K562 (cell line): ENCODE results near the gene ZNF121. TPM values are rescaled to one million over a fixed set of nuclear protein-coding genes. Genes with fewer than 3 reads are reported as not detected.

Experiments used
- GATA2 ChIP-seq: sonication (generic); formaldehyde crosslinking; IDR thresholded peaks from 2 replicates; pipeline ENCODE4 v1.4.0; 2020; ENCODE audit warnings: mild to moderate bottlenecking, missing genetic modification reagents
- HNRNPH1 ChIP-seq: fragments of 200-400 bp; formaldehyde crosslinking; optimal IDR thresholded peaks from 2 replicates; pipeline ENCODE3; 2017; ENCODE audit warnings: low read depth, mild to moderate bottlenecking, low read length, moderate library complexity
- IFI16 ChIP-seq: fragments of 250-450 bp; sonication (Bioruptor Pico); IDR thresholded peaks from 2 replicates; pipeline ENCODE4 v2.1.2; 2022; ENCODE audit warnings: mild to moderate bottlenecking, inconsistent platforms
- IRF2 ChIP-seq: sonication (generic); formaldehyde crosslinking; IDR thresholded peaks from 2 replicates; pipeline ENCODE4 v1.8.1; 2022; ENCODE audit warnings: mild to moderate bottlenecking, missing genetic modification reagents
- JUN ChIP-seq, 2 experiments: sonication (generic) in 1 of 2; formaldehyde crosslinking in 1 of 2; IDR thresholded peaks; 2 replicates each; pipeline versions ENCODE4 v1.6.1 to v1.8.0; 2012 to 2022; ENCODE audit warnings: borderline replicate concordance in 2 of 2, mild to moderate bottlenecking in 2 of 2, improper control_type of control experiment in 1 of 2, low read depth in 1 of 2, low read length in 1 of 2, missing genetic modification reagents in 1 of 2
- MAFK ChIP-seq: IDR thresholded peaks from 2 replicates; pipeline ENCODE4 v1.6.1; 2011; ENCODE audit warnings: low read length, improper control_type of control experiment
- MLLT1 ChIP-seq, 2 experiments: fragments of 450-650 bp; IDR thresholded peaks; 2 replicates each; pipeline ENCODE4 v1.6.1; 2016
- MYNN ChIP-seq, 2 experiments: sonication (generic); formaldehyde crosslinking in 1 of 2; IDR thresholded peaks; 2 replicates each; pipeline versions ENCODE4 v1.5.0 to v1.6.1; 2016 to 2020; ENCODE audit warnings: antibody characterized with exemption in 1 of 2, missing genetic modification reagents in 1 of 2
- POLR3G ChIP-seq: IDR thresholded peaks from 2 replicates; pipeline ENCODE4 v1.6.1; 2011; ENCODE audit not compliant: insufficient read length, insufficient replicate concordance; ENCODE audit errors: extremely low read depth
- PURB ChIP-seq: sonication (generic); formaldehyde crosslinking; IDR thresholded peaks from 2 replicates; pipeline ENCODE4 v1.9.0; 2021; ENCODE audit warnings: low read depth, mild to moderate bottlenecking, missing genetic modification reagents
- RERE ChIP-seq: sonication (generic); formaldehyde crosslinking; IDR thresholded peaks from 2 replicates; pipeline ENCODE4 v1.8.0; 2023; ENCODE audit warnings: missing genetic modification reagents, mild to moderate bottlenecking, borderline replicate concordance
- SOX6 ChIP-seq: fragments of 450-650 bp; IDR thresholded peaks from 2 replicates; pipeline ENCODE4 v1.6.1; 2014; ENCODE audit warnings: mild to moderate bottlenecking
- SUPT5H ChIP-seq: fragments of 450-650 bp; IDR thresholded peaks from 2 replicates; pipeline ENCODE4 v1.6.1; 2016
- TBL1XR1 ChIP-seq, 2 experiments: IDR thresholded peaks; 2 replicates each; pipeline ENCODE4 v1.6.1; 2012; ENCODE audit warnings: improper control_type of control experiment in 2 of 2, low read length in 2 of 2, mild to moderate bottlenecking in 1 of 2
- TFE3 ChIP-seq: fragments of 450-650 bp; formaldehyde crosslinking; IDR thresholded peaks from 2 replicates; pipeline ENCODE4 v1.4.0; 2020; ENCODE audit warnings: mild to moderate bottlenecking, mixed read lengths
- YY1 ChIP-seq, 3 experiments: IDR thresholded peaks; 2 replicates each; pipeline ENCODE4 v1.6.1; 2011; ENCODE audit warnings: low read length in 2 of 3, mild to moderate bottlenecking in 2 of 3, moderate library complexity in 2 of 3, borderline replicate concordance in 1 of 3, control low read depth in 1 of 3, low read depth in 1 of 3; ENCODE audit not compliant: insufficient read depth in 3 of 3, insufficient replicate concordance in 2 of 3, control insufficient read depth in 1 of 3, insufficient read length in 1 of 3; ENCODE audit errors: extremely low read depth in 1 of 3
- ZNF174 ChIP-seq: fragments of 250-450 bp; sonication (Bioruptor Pico); IDR thresholded peaks from 2 replicates; pipeline ENCODE4 v1.4.0; 2020; ENCODE audit warnings: mild to moderate bottlenecking
- polyA plus RNA-seq, 8 experiments: library from polyadenylated mRNA; depleted of rRNA in 4 of 8; stranded (reverse) in 5 of 8; unstranded in 3 of 8; fragments of >200 nt; fragmentation: Nextera tagmentation in 2 of 8; fragmentation: Illumina TruSeq in 1 of 8; extraction: Ambion mirVana in 2 of 8; extraction: Trizol in 1 of 8; gene quantifications; 2 replicates each; pipeline versions ENCODE4 v1.2.1 to v1.2.3, GENCODE V29; 2011 to 2014; ENCODE audit warnings: inconsistent platforms in 1 of 8, missing spikeins in 1 of 8
- total RNA-seq, 7 experiments: library from RNA; depleted of rRNA in 6 of 7; stranded (reverse); fragments of >200 nt in 6 of 7; fragmentation: Illumina TruSeq in 2 of 7; extraction: Trizol in 2 of 7; gene quantifications; 2 replicates each; pipeline versions ENCODE4 v1.2.1 to v1.2.3, GENCODE V29; 2011 to 2021; ENCODE audit warnings: low replicate concordance in 1 of 7

The ZNF121 gene
- total and polyA plus RNA-seq, 9 of the 15 experiments (the other 6 are each of a cell fraction or from before 2014, with no cell fraction given): 14.6 to 115 (median 33.4) TPM

DNA sequence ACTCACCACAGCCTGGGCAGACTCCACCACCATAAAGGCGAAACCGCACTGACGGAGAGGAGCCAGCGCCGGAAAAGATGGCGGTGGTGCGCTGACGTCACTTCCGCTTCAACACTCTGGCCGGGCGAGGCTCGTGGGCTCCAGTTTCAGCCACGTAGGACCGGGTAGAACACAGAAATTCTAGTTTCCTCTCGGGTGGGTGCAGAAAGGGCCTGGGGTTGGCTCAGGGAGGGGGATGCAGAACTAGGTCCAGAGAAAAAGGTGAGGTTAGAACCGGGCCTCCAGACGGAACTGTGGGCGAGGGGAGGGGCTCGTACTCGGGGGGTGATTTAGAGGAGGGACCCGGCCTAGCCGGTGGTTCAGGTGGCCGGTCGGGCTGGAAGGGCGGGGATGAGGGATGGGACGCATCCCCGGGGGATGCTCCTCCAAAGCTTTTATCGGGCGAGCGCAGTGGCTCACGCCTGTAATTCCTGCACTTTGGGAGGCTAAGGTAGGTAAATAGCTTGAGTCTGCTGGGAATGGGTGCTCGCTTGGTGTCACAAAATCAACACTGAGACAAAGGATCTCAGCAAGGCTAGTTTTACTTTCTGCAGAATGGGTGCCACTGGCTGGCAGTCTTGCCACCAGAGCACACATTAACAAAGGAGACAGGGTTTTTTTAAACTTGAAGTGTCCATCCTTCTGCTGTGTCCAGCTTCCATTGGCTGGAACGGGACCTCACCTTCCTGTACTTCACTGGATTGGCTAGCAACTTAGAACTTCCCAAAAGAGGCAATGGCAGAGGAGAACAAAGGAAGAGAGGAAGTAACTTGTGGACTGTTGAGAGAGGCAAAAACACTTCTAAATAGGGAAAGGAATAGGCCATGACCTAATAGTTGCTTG is 37.1 kb upstream of the ZNF121 start, which contains the start of gene ZNF561 (continued):
- TF ChIP-seq YY1 (IDR thresholded peaks at IDR 0.05; ENCODE audit: borderline replicate concordance in 1 of 3, control insufficient read depth in 1 of 3, extremely low read depth in 1 of 3, insufficient read depth in 3 of 3, insufficient read length in 1 of 3, insufficient replicate concordance in 2 of 3, low read depth in 1 of 3, low read length in 2 of 3): peak; percentile 87 to 96 (median 93)
- peak in 1 of 2 experiments; percentile 83; a peak in 1 of 4 replicates for TF ChIP-seq TBL1XR1 (IDR thresholded peaks at IDR 0.05; ENCODE audit: low read length in 2 of 2)
- TF ChIP-seq POLR3G: no peak
- no peak for TF ChIP-seq HNRNPH1
- TF ChIP-seq IFI16: no peak
- no peak for TF ChIP-seq RERE (CRISPR knock-in tag)
- no peak for TF ChIP-seq PURB (CRISPR knock-in tag)
- TF ChIP-seq ZNF174: no peak
- no peak for TF ChIP-seq TFE3 (CRISPR knock-in tag)
- no peak for TF ChIP-seq IRF2 (CRISPR knock-in tag)
- TF ChIP-seq MAFK: no peak
- no peak for TF ChIP-seq GATA2 (CRISPR knock-in tag)
- TF ChIP-seq MLLT1 (IDR thresholded peaks at IDR 0.05): peak; percentile 53 to 59; a peak in 1 of 4 replicates
- peak; percentile 59; the same call in 1 of the 2 replicates for TF ChIP-seq MYNN (IDR thresholded peaks at IDR 0.05)
- TF ChIP-seq MYNN (CRISPR knock-in tag; IDR thresholded peaks at IDR 0.05): no peak
- TF ChIP-seq SUPT5H: peak; percentile 86
- peak; percentile 56; the same call in 1 of the 2 replicates for TF ChIP-seq JUN (IDR thresholded peaks at IDR 0.05; ENCODE audit: borderline replicate concordance, low read depth, low read length)
- 0 out of 2 replicates have a peak, but pooled peaks have one; percentile 58 for TF ChIP-seq JUN (CRISPR knock-in tag; IDR thresholded peaks at IDR 0.05; ENCODE audit: borderline replicate concordance)
- no peak; the same call in 1 of the 2 replicates for TF ChIP-seq SOX6
